ENCODE results near the gene SENP1.
"Not testable (repeated sequence)": the region's sequence is repeated elsewhere in the genome, so short reads cannot be mapped to it uniquely, and the experiment has no call there.

Gene SENP1

GRCh38 chr12:48105867-48106680 is at the start of gene SENP1:
SENP1 (minus strand) TSS chr12:48106079; CDS start chr12:48101472, 4,607 bp downstream.
- peak; percentile 81 to 88 for DNase-seq (ENCODE audit: low read depth in 2 of 2)

- no peak for DNase-seq (ENCODE audit: low read depth in 2 of 2)
Observed at GRCh38 chr12:48151103-48151771, 45.4 kb upstream of the SENP1 start.

GRCh38 chr12:48145981-48146380 is 40.1 kb upstream of the SENP1 start:
- no peak for DNase-seq (ENCODE audit: low read depth in 2 of 2)

- no peak for DNase-seq (ENCODE audit: low read depth in 2 of 2)
Observed at GRCh38 chr12:48143898-48144297, 38.0 kb upstream of the SENP1 start.

DNA sequence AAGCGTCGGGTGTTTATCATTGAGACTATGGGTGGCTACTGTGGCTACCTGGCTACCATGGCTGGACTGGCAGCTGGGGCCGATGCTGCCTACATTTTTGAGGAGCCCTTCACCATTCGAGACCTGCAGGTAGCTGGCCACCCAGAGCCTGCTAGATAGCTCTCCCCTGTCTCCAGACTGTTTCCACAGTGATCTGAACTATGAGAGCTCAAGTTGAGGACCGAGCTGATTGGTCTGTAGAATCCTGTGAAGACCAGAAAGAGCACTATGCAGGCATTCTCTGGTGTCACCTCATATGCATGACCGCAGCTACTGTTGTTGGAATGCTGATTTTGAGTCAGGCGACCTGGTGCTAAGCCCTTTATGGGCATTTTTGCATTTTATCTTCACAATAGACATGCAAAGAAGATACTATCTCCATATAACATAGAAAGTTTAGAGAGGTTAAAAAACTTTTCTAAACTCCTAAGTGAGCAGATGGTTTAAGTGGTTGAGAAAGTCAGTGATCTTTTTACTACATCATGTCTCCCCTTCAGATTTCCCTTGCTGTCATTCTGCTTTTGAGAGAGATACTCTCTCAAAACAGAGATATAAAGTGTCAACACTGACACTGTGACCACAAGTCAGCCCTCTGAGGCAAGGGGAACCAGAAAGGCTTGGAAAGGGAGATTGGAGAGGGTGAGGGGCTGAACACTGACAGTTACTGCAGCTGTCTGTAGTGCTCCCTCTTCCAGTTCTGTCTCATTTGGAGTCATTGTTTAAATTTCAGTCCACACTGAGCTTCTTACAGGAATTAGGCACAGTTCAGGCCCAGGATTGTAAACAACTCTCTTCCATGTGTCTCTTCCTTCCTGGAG is 37.2 kb upstream of the SENP1 start:
- DNase-seq (ENCODE audit: low read depth in 2 of 2) = no peak

GRCh38 chr12:48135027-48135426 is 29.1 kb upstream of the SENP1 start:
- DNase-seq (ENCODE audit: low read depth in 2 of 2) = no peak

DNA sequence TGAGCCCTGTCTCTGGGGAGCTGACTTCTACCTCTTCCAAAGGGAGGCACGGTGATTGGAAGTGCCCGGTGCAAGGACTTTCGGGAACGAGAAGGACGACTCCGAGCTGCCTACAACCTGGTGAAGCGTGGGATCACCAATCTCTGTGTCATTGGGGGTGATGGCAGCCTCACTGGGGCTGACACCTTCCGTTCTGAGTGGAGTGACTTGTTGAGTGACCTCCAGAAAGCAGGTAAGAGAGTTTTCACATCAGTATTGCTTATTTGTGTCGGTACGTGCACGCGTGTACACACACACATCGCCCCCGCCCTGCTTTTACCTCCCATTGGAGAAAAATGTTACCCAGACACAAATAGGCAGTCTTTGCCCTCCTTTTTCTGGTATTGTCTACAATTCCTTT is 26.9 kb upstream of the SENP1 start:
- DNase-seq (ENCODE audit: low read depth in 2 of 2) = no peak

GRCh38 chr12:48131517-48131916 is 25.6 kb upstream of the SENP1 start:
- no peak for DNase-seq (ENCODE audit: low read depth in 2 of 2)

GRCh38 chr12:48129376-48129775 is 23.5 kb upstream of the SENP1 start:
- DNase-seq (ENCODE audit: low read depth in 2 of 2) = no peak

- no peak for DNase-seq (ENCODE audit: low read depth in 2 of 2)
Observed at GRCh38 chr12:48128800-48129199, 22.9 kb upstream of the SENP1 start.

GRCh38 chr12:48126953-48127630 is 21.2 kb upstream of the SENP1 start:
- DNase-seq (ENCODE audit: low read depth in 2 of 2) = no peak

DNA sequence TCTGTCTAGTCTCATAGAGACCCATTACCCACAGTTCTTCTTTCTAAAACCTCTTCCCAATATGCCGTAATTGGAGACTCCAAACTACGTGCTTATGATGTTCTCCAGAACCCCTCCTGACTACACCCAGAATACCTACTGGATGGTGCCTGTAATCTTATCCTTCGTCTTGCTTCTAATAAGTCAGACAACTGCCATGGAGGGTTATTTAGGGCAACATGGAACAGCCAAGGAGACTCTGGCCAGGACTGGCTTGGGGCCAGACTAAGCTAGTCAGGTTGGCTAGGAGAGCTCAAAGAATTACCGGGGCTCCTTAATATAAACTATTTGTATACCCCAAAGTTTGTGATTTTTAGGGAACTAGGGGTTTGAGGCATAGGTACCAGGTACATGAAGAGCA is 20.1 kb upstream of the SENP1 start:
- no peak for DNase-seq (ENCODE audit: low read depth in 2 of 2)

DNA sequence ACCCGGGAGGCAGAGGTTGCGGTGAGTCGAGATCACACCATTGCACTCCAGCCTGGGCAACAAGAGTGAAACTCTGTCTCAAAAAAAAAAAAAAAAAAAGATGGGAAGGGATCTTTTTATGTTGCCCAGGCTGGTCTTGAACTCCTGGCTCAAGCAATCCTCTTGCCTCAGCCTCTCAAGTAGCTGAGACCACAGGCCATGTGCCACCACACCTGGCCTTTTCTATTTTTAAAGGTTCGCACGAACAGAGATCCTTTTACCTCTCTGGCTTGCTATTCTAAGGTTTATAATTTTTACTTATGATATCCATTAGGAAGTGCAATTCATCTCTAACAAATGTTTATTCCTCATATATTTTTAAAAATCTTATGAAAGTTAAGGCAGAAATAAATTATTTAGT is 19.7 kb upstream of the SENP1 start:
- DNase-seq (ENCODE audit: low read depth in 2 of 2) = not testable (repeated sequence)

- no peak for DNase-seq (ENCODE audit: low read depth in 2 of 2)
Observed at GRCh38 chr12:48123169-48123568, 17.3 kb upstream of the SENP1 start.

DNA sequence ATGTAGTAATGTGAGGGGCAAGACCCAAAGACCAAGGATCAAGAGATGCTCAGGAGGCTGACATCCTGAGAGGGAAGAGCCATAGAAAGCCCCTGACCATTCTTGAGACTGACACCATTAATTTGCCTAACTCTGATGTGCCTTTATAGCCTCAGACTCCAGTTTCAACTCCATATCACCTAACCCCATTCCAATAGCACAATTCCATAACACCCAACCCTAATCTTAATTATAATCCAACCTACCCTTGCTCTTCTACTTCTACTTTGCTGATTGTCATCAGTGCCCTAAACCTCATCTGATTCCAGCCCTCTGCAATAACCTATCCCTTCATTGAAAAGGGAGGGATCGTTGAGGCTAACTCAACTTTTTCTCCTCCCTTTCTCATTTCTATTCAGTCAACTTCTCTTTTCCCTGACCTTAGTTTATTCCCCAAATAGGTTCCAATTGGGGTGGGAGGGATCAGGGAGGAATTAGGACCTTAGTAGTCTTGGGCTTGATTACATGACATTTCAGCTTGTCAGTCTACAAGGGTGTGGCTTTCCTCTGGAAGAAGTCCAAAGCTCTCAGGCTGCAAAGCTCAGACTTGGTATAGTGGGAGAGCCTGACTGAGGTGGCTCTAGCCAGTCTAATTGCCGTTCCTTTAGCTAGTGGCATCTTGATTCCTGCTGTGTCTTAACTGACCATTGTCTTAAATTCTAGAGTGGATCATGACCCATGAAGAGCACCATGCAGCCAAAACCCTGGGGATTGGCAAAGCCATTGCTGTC is 16.4 kb upstream of the SENP1 start:
- no peak for DNase-seq (ENCODE audit: low read depth in 2 of 2)

DNA sequence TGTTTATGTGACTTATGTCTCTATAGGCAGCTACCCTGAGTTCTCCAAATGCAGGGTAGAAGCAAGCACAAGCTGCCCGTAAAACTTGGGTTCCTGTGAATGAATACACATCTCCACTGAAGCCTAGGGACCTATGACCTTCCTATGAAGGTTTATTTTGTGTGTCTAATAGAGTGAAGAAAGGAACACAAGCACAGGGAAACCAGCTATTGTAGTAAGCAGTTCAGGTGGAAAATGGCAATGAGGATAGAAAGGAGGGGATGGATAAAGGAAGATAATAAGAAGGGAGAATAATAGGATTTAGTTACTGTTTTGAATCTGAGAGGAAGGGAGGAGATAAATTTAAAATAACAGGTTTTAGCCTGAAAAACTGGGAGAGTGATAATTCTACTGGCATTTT is 15.6 kb upstream of the SENP1 start:
- no peak for DNase-seq (ENCODE audit: low read depth in 2 of 2)

DNA sequence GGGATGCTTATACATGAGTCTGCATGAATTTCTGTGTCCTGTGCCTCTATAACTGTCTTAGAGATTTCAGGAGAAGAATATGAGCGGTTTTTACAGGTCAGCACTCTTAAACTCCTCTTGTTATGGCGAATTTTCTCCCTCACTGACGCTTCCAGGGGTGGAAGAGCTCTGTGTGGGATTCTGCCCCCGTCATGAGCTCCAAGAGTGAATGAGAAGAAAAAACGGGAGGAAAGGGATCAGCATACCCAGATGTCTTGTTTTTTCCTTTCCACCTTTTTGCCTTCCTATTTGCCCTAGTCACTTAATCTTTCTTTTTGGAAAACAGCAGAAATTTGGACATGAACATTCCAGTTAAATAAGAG is 13.9 kb upstream of the SENP1 start:
- DNase-seq (ENCODE audit: low read depth in 2 of 2) = no peak

GRCh38 chr12:48119078-48119833 is 13.4 kb upstream of the SENP1 start, which contains the start of gene PFKM:
PFKM (plus strand) TSS chr12:48119364; CDS start chr12:48122775, 3,411 bp downstream.
- peak; percentile 36 to 47 for DNase-seq (ENCODE audit: low read depth in 2 of 2)

- no peak for DNase-seq (ENCODE audit: low read depth in 2 of 2)
Observed at GRCh38 chr12:48118284-48118871, 12.5 kb upstream of the SENP1 start.

DNA sequence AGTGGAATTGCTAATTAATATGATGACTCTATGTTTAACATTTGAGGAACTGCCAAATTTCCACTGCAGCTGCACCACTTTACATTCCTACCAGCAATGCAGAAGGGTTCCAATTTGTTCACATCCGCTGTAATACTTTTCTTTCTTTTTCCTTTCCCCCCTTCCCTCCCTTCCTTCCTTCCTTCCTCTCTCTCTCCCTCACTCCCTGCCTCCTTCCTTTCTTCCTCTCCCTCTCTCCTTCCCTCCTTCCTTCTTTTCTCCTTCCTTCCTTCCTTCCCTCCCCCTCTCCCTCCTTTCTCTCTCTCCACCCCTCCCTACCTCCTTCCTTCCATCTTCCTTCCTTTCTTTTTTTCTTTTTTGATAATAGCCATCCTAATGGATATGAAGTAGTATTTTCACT is 10.1 kb upstream of the SENP1 start:
- DNase-seq (ENCODE audit: low read depth in 2 of 2) = no peak
